Transverse colon (tissue), 3 donors: ENCODE measurements around the gene TFDP2.

Source experiments
- CTCF ChIP-seq, 5 experiments: fragments of 200-600 bp in 3 of 5; fragments of 450-650 bp in 2 of 5; sonication (generic) in 3 of 5; IDR thresholded peaks; 1 replicate in 2 of 5; 2 replicates in 3 of 5; pipeline ENCODE4 v1.5.1; 2016 to 2017; ENCODE audit warnings: antibody characterized with exemption in 5 of 5, inconsistent platforms in 3 of 5, mild to moderate bottlenecking in 2 of 5, moderate library complexity in 1 of 5
- EP300 ChIP-seq: sonication (generic); formaldehyde crosslinking; IDR thresholded peaks from one replicate; pipeline ENCODE4 v1.6.1; 2017; ENCODE audit warnings: antibody characterized with exemption, low read depth
- POLR2A ChIP-seq: fragments of 450-650 bp; IDR thresholded peaks from one replicate; pipeline ENCODE4 v1.6.1; 2016; ENCODE audit warnings: antibody characterized with exemption, mild to moderate bottlenecking, moderate library complexity

GRCh38 chr3:141929341-141929995, 219.9 kb downstream of the TFDP2 start:
- TF ChIP-seq CTCF (IDR thresholded peaks at IDR 0.05) (no peak), POLR2A (no peak), EP300 (no peak)
